ENCODE results near the gene ELOVL6.
"Not testable (repeated sequence)": the region's sequence is repeated elsewhere in the genome, so short reads cannot be mapped to it uniquely, and the experiment has no call there.

The ELOVL6 gene

GRCh38 chr4:110160618-110161017 lies 37.8 kb downstream of the ELOVL6 start:
- no peak for DNase-seq (ENCODE audit: low read depth)

DNA sequence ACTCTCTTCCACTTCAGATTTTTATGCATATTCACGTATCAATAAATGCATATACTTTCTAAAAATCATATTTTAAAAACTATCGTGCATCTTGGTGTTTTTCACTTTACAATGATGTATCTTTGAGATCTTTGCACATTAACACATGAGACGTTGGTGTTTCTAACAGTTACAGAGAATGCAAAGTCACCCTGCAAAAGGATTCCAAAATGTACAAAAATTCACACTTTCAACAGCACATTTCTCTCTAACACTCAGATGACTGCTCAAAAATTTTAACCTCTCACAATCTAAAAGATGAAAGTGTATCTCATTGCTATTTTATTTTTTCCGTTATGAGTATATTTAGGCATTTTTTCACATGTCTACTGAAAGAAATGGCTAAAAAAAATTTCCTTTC lies 38.9 kb downstream of the ELOVL6 start:
- no peak for DNase-seq (ENCODE audit: low read depth)

DNA sequence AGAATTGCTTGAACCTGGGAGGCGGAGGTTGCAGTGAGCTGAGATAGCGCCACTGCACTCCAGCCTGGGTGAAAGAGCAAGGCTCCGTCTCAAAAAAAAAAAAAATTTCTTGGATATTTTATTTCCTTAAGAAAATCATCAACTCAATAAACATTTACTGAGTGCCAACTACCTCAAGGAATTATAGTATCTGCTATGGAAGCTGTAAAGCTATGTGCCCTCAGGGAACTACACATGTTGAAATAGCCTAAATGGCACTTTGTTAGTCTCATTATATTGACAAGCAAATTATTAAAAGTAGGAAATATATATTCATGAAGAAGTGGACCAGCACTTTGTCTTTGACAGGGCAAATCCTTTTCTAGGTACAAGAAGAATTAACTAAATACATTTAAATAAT lies 40.8 kb downstream of the ELOVL6 start:
- no peak for DNase-seq (ENCODE audit: low read depth)

GRCh38 chr4:110157166-110157565 lies 41.2 kb downstream of the ELOVL6 start:
- DNase-seq (ENCODE audit: low read depth), result not testable (repeated sequence)

GRCh38 chr4:110156442-110156841 lies 42.0 kb downstream of the ELOVL6 start:
- DNase-seq (ENCODE audit: low read depth), result no peak

GRCh38 chr4:110155654-110156053 lies 42.8 kb downstream of the ELOVL6 start:
- DNase-seq (ENCODE audit: low read depth), result no peak

GRCh38 chr4:110154582-110154981 lies 43.8 kb downstream of the ELOVL6 start:
- DNase-seq (ENCODE audit: low read depth), result no peak

- DNase-seq (ENCODE audit: low read depth), result no peak
These were observed 46.0 kb downstream of the ELOVL6 start for GRCh38 chr4:110152386-110152785.

GRCh38 chr4:110149089-110149488 lies 49.3 kb downstream of the ELOVL6 start:
- DNase-seq (ENCODE audit: low read depth), result no peak

- DNase-seq (ENCODE audit: low read depth), result no peak
These were observed 56.0 kb downstream of the ELOVL6 start for GRCh38 chr4:110142461-110142860.

DNA sequence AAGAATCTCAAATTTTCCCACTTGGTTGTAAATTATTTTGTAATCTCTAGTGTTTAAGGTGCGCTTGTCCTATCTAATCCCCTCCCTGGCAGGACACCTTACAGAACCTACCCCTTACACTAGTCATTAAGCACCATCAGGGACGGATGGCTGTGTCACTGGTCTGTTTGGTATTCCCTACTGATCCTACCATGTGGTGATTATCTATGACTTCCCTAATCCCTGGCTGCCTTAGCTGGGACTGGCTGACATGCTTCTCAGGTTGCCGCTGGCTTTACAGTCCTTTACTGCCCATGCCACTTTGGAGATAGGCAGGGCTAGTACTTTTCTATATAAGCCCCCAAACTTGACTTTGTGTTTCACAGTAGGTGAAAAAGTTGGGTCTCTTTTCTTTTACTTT lies 58.6 kb downstream of the ELOVL6 start:
- DNase-seq (ENCODE audit: low read depth), result no peak

DNA sequence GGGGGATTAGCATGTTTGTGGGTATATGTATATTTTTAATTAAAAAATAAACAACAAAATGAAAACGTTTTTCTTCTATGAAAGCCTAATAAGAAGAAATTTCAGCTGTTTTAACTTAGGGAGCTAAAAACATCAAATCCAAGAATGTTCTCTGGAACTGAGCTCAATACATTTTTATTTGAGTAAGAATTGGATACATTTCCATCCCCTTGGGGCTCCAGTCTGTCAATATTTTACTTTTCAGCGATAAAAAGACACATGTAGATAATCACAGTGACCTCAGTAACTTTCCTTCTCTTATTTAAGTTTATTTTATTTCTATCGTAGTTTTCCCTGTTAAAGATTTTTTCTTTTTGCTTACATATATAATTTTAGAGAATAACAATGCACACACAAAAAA lies 59.3 kb downstream of the ELOVL6 start:
- DNase-seq (ENCODE audit: low read depth), result no peak

DNA sequence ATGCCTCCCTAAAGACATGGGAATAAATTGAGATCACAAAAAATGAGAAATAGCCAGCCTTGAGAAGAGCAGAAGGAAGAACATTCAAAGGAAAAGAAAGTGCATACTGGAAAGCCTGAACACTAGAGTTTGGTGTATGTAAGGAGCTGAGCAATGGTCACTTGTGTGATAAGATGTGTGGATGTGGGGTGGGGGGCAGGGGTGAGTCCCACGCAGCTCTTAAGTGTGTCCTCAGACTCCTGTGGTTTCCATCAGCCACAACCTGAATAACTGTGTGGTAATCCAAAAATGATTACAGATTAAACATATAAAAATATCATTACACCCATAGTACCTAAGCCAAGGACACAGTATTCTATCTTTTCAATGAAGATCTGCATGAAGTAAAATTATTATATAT lies 59.9 kb downstream of the ELOVL6 start:
- no peak for DNase-seq (ENCODE audit: low read depth)

DNA sequence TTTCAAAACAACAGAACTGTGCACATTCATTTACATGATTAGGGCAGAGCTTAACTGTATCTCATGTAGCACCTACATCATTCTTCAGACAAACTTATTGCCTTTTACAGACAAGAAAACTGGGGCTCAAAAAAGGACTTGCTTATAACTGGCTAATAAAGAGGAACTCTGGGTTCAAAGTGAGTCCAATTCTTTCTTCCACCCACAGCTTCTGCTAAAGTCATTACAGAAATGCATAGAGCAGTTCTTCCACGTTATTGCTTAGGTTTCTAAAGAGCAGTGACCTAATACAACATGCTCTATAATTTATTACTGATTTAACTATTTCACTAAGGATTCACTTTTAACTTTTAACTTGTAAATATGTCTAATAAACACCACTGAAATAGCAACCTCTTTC lies 60.6 kb downstream of the ELOVL6 start:
- DNase-seq (ENCODE audit: low read depth), result no peak

DNA sequence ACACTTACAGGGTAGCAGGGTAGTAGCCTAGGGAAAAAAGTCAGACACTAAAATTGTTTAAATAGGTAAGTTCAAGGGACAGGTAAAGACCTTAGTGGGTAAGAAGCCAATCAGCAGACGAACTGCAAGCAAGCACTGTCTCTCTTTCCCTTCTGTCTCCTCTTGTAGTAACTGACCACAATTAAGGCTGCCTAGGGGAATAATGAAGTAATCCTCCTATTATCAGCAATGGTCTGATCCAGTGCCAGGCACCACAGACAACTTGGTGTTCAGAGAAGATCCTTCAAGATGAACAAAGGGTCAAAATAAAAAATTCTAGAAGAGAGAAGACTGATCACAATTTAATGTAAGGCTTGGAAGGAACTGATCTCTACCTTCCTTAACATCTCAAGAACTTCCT lies 62.9 kb downstream of the ELOVL6 start:
- DNase-seq (ENCODE audit: low read depth), result no peak

DNA sequence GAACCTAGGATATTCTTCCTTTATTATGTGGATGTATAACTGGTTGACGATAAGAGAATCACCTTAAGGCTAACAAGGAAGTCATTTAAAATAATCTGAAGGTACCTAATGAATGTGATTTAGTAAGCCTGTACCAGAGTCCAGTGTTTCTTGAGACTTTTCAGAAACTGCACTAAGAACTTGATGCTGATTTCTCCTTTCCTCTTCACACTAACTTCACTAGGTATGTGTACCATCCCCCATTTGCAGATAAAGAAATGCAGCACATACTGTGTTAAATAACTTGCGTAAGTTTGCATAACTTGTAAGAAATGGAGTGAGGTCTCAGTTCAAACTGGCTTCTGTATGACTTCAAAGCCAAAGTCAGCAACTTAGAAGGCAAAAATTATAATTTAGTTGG lies 63.3 kb downstream of the ELOVL6 start:
- DNase-seq (ENCODE audit: low read depth), result no peak

- DNase-seq (ENCODE audit: low read depth), result no peak
These were observed 64.0 kb downstream of the ELOVL6 start for GRCh38 chr4:110134269-110134869.

GRCh38 chr4:110132816-110133719 lies 65.3 kb downstream of the ELOVL6 start:
- no peak for DNase-seq (ENCODE audit: low read depth)

- no peak for DNase-seq (ENCODE audit: low read depth)
These were observed 66.5 kb downstream of the ELOVL6 start for GRCh38 chr4:110131916-110132315.

- no peak for DNase-seq (ENCODE audit: low read depth)
These were observed 67.6 kb downstream of the ELOVL6 start for GRCh38 chr4:110130576-110131358.

- DNase-seq (ENCODE audit: low read depth), result no peak
These were observed 68.9 kb downstream of the ELOVL6 start for GRCh38 chr4:110129544-110129943.

DNA sequence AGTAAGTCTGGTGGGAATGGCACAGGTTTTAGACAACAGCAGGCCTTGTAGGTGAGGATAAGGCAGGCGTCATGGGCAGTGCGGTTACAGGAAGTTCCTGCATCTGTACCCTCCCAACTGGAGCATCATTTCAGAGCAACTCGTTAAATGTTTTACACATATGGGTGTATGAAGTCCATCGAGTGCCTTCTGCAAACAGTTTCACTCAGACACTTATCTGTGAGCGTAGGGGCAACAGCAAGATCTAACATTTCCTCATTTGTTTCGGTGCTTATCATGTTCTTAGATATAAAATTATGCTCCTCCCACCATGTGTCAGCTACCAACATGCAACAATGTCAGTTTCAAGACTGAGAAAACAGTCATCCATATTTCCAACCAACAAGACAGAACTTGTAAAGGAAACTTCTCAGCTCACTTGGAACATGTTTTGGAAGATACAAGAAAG lies 69.9 kb downstream of the ELOVL6 start:
- DNase-seq (ENCODE audit: low read depth), result no peak

DNA sequence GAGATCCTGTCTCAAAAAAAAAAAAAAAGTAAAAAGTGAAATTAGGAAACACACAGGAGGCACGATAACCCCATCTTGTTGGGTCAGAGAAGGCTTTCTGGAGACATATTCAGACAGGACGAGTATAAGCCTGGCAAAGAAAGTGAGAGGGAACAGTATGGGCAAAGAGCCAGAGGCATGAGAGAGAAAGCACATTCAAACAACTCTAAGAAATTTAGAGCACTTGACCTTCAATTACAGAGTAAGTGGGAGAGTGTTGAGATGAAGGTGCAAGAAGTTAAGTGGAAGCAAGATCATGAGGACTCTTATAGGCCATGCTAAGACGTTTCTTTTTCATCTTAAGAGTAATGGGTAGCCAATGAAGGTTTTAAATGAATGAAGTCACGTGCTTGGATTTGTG lies 70.4 kb downstream of the ELOVL6 start:
- DNase-seq (ENCODE audit: low read depth), result no peak
